H9 (cell line): ENCODE data around the gene GADD45A. TPM values are rescaled to one million over a fixed set of nuclear protein-coding genes. Genes with fewer than 3 reads are reported as not detected.

ENCODE experiments used
- DNase-seq: peaks from one replicate; pipeline ENCODE4 v3.0.0-alpha.2; 2017
- H2AFZ ChIP-seq: one replicate; pipeline ENCODE4 v1.6.1; 2013; ENCODE audit warnings: mild to moderate bottlenecking, low read length, control low read depth, moderate library complexity
- H2AK5ac ChIP-seq: 2 replicates; pipeline ENCODE4 v1.6.1; 2013; ENCODE audit warnings: low read length, control low read depth, mixed read lengths; ENCODE audit not compliant: insufficient read length
- H2BK120ac ChIP-seq: one replicate; pipeline ENCODE4 v1.6.1; 2013; ENCODE audit warnings: low read depth, mild to moderate bottlenecking, low read length, control low read depth, inconsistent platforms; ENCODE audit not compliant: poor library complexity, severe bottlenecking
- H2BK12ac ChIP-seq: 2 replicates; pipeline ENCODE4 v1.6.1; 2013; ENCODE audit warnings: low read length, control low read depth, mixed read lengths, low read depth; ENCODE audit not compliant: insufficient read length
- H2BK15ac ChIP-seq: 2 replicates; pipeline ENCODE4 v1.6.1; 2013; ENCODE audit warnings: low read depth, low read length, control low read depth
- H2BK20ac ChIP-seq: one replicate; pipeline ENCODE4 v1.6.1; 2013; ENCODE audit warnings: low read depth, mild to moderate bottlenecking, low read length, control low read depth, inconsistent platforms; ENCODE audit not compliant: poor library complexity, severe bottlenecking
- H2BK5ac ChIP-seq: 2 replicates; pipeline ENCODE4 v1.6.1; 2013; ENCODE audit warnings: low read length, control low read depth, mixed read lengths; ENCODE audit not compliant: insufficient read length
- H3K14ac ChIP-seq: 2 replicates; pipeline ENCODE4 v1.6.1; 2013; ENCODE audit warnings: low read length, control low read depth; ENCODE audit not compliant: insufficient read depth
- H3K18ac ChIP-seq: 2 replicates; pipeline ENCODE4 v1.6.1; 2013; ENCODE audit warnings: low read depth, mild to moderate bottlenecking, mixed read lengths, low read length, control low read depth; ENCODE audit not compliant: insufficient read length
- H3K23ac ChIP-seq: 2 replicates; pipeline ENCODE4 v1.6.1; 2013; ENCODE audit warnings: low read length, control low read depth, mixed read lengths, low read depth; ENCODE audit not compliant: insufficient read length
- H3K23me2 ChIP-seq: 2 replicates; pipeline ENCODE4 v1.6.1; 2013; ENCODE audit warnings: low read depth, mild to moderate bottlenecking, mixed read lengths, low read length, control low read depth; ENCODE audit not compliant: insufficient read length, poor library complexity, severe bottlenecking
- H3K27ac ChIP-seq: 2 replicates; pipeline ENCODE4 v1.5.1; 2013; ENCODE audit warnings: low read length, control low read depth, mixed read lengths, low read depth; ENCODE audit not compliant: insufficient read length
- H3K27me3 ChIP-seq: 2 replicates; pipeline ENCODE4 v1.6.1; 2013; ENCODE audit warnings: low read length, control low read depth, inconsistent platforms; ENCODE audit not compliant: insufficient read depth
- H3K4ac ChIP-seq: 2 replicates; pipeline ENCODE4 v1.6.1; 2013; ENCODE audit warnings: low read depth, mild to moderate bottlenecking, control low read depth, inconsistent platforms, low read length, moderate library complexity
- H3K4me1 ChIP-seq: 2 replicates; pipeline ENCODE4 v1.6.1; 2013; ENCODE audit warnings: low read length, control low read depth, inconsistent platforms; ENCODE audit not compliant: insufficient read depth
- H3K4me2 ChIP-seq: 2 replicates; pipeline ENCODE4 v1.6.1; 2013; ENCODE audit warnings: low read length, control low read depth, mixed read lengths; ENCODE audit not compliant: insufficient read length, insufficient read depth
- H3K56ac ChIP-seq: 2 replicates; pipeline ENCODE4 v1.6.1; 2013; ENCODE audit warnings: low read depth, mild to moderate bottlenecking, mixed read lengths, low read length, control low read depth; ENCODE audit not compliant: insufficient read length
- H3K79me1 ChIP-seq: 2 replicates; pipeline ENCODE4 v1.6.1; 2013; ENCODE audit warnings: low read depth, mild to moderate bottlenecking, moderate library complexity, low read length, control low read depth, inconsistent platforms; ENCODE audit not compliant: insufficient read depth, poor library complexity, severe bottlenecking
- H3K79me2 ChIP-seq: 2 replicates; pipeline ENCODE4 v1.6.1; 2013; ENCODE audit warnings: low read length, control low read depth, inconsistent platforms; ENCODE audit not compliant: insufficient read depth
- H3K9ac ChIP-seq: 2 replicates; pipeline ENCODE4 v1.6.1; 2013; ENCODE audit warnings: low read length, control low read depth, mixed read lengths; ENCODE audit not compliant: insufficient read length; ENCODE audit errors: extremely low read depth
- H3K9me3 ChIP-seq: one replicate; pipeline ENCODE4 v1.6.1; 2013; ENCODE audit warnings: low read depth, low read length, inconsistent platforms; ENCODE audit not compliant: control insufficient read depth
- H3T11ph ChIP-seq: one replicate; pipeline ENCODE4 v1.6.1; 2013; ENCODE audit warnings: mild to moderate bottlenecking, low read length, control low read depth, inconsistent platforms
- H4K20me1 ChIP-seq: one replicate; pipeline ENCODE4 v1.6.1; 2013; ENCODE audit not compliant: control insufficient read depth, insufficient read length, insufficient read depth
- H4K5ac ChIP-seq: 2 replicates; pipeline ENCODE4 v1.6.1; 2013; ENCODE audit warnings: low read depth, mild to moderate bottlenecking, mixed read lengths, low read length, control low read depth; ENCODE audit not compliant: insufficient read length
- H4K8ac ChIP-seq: replicated peaks from 2 replicates; pipeline ENCODE4 v1.6.1; 2013; ENCODE audit warnings: low read length, control low read depth, mixed read lengths, low read depth; ENCODE audit not compliant: insufficient read length
- H4K91ac ChIP-seq: 2 replicates; pipeline ENCODE4 v1.6.1; 2013; ENCODE audit warnings: low read depth, mild to moderate bottlenecking, moderate library complexity, mixed read lengths, low read length, control low read depth; ENCODE audit not compliant: insufficient read length
- H3K27ac Mint-ChIP-seq, 3 experiments: 2 replicates in 2 of 3; 3 replicates in 1 of 3; pipeline ENCODE4 v1.8.0; 2020 to 2021; ENCODE audit warnings: mixed read lengths in 3 of 3, mild to moderate bottlenecking in 1 of 3, moderate library complexity in 1 of 3
- H3K27me3 Mint-ChIP-seq: 2 replicates; pipeline ENCODE4 v1.8.0; 2021; ENCODE audit warnings: low read depth, mild to moderate bottlenecking, moderate library complexity, mixed read lengths
- H3K36me3 Mint-ChIP-seq, 3 experiments: 2 replicates in 2 of 3; 3 replicates in 1 of 3; pipeline ENCODE4 v1.8.0; 2020 to 2021; ENCODE audit warnings: low read depth in 3 of 3, mixed read lengths in 3 of 3; ENCODE audit not compliant: insufficient read depth in 1 of 3
- H3K4me1 Mint-ChIP-seq, 2 experiments: 2 replicates each; pipeline ENCODE4 v1.8.0; 2020; ENCODE audit warnings: mixed read lengths in 2 of 2
- H3K4me3 Mint-ChIP-seq, 2 experiments: 2 replicates in 1 of 2; 3 replicates in 1 of 2; pipeline ENCODE4 v1.8.0; 2020 to 2021; ENCODE audit warnings: mild to moderate bottlenecking in 2 of 2, mixed read lengths in 2 of 2, moderate library complexity in 1 of 2
- H3K9me3 Mint-ChIP-seq, 2 experiments: 2 replicates in 1 of 2; 3 replicates in 1 of 2; pipeline ENCODE4 v1.8.0; 2020; ENCODE audit warnings: mild to moderate bottlenecking in 2 of 2, mixed read lengths in 2 of 2, moderate library complexity in 1 of 2
- CTCF ChIP-seq: fragments of 200-600 bp; sonication (generic); conservative IDR thresholded peaks from 3 replicates; pipeline ENCODE4 v1.8.0; 2021; ENCODE audit warnings: antibody characterized with exemption, mild to moderate bottlenecking
- WGBS: extraction: QIAGEN DNeasy Blood & Tissue Kit; methylation state at CpG from one replicate; pipeline ENCODE4 v1.1.7; 2013; ENCODE audit warnings: missing lambda C conversion rate, low lambda C conversion rate, mixed read lengths; ENCODE audit not compliant: insufficient read length; ENCODE audit errors: extremely low coverage; 5-methylcytosine and 5-hydroxymethylcytosine counted together
- total RNA-seq: library from RNA; stranded (reverse); gene quantifications from 2 replicates; pipeline ENCODE4 v1.2.1, GENCODE V29; 2021

GADD45A gene
- total RNA-seq, 1 experiment from 2014 or later, result 22.8 TPM

- H4K8ac ChIP-seq, result no peak overlapping the region
- no peaks in the 10 kb centered on the region for H3K79me2 ChIP-seq
- no peaks in the 10 kb centered on the region for H3K27me3 ChIP-seq
Measured at GRCh38 chr1:67737875-67738274, 52.9 kb downstream of the GADD45A start.

More at GRCh38 chr1:67737875-67738274, 52.9 kb downstream of the GADD45A start:
- no peak overlapping the region for H2BK15ac ChIP-seq
- no peak overlapping the region for H2BK5ac ChIP-seq
- DNase-seq, result no peak
- Mint-ChIP-seq H3K9me3 (no peaks in the 10 kb centered on the region; a peak in 1 of 5 replicates), H3K36me3 (no peaks in the 10 kb centered on the region), H3K4me3 (no peak overlapping the region), H3K4me1 (peaks cover 16 to 23% of the 10 kb centered on the region in 2 experiments), H3K27me3 (no peaks in the 10 kb centered on the region), H3K27ac (no peak overlapping the region)
- H2BK20ac ChIP-seq, result no peak overlapping the region
- H3K4ac ChIP-seq, result no peak overlapping the region
- no peaks in the 10 kb centered on the region; the same call in 1 of the 2 replicates for H3K4me1 ChIP-seq
- H2BK120ac ChIP-seq, result no peak overlapping the region
- H3K56ac ChIP-seq, result no peak overlapping the region
- no peak overlapping the region for H4K5ac ChIP-seq
- no peak overlapping the region for H3K9ac ChIP-seq
- no peak overlapping the region for H4K91ac ChIP-seq
- no peaks in the 10 kb centered on the region for H3K79me1 ChIP-seq
- no peak overlapping the region for H3K27ac ChIP-seq
- H3K23me2 ChIP-seq, result no peaks in the 10 kb centered on the region
- no peak overlapping the region for H2AK5ac ChIP-seq
- H3K23ac ChIP-seq, result no peak overlapping the region
- no peaks in the 10 kb centered on the region for H3K9me3 ChIP-seq
- H2AFZ ChIP-seq, result no peak overlapping the region
- H3T11ph ChIP-seq, result no peak overlapping the region
- H3K18ac ChIP-seq, result no peak overlapping the region
- no CpG with 5 or more reads among the region's 3 CpGs for WGBS
- H3K14ac ChIP-seq, result no peak overlapping the region
- H2BK12ac ChIP-seq, result no peak overlapping the region
- TF ChIP-seq CTCF, result no peak
- no peaks in the 10 kb centered on the region for H4K20me1 ChIP-seq
- H3K4me2 ChIP-seq, result no peak overlapping the region

Other genes starting within 250 kb of the GADD45A start
- gene GNG12, start 148.3 kb downstream of the GADD45A start, total RNA-seq, result 14.3 and 14.6 TPM in 2 replicates